HG03342 (cell line): ENCODE measurements around the gene HOXC5.

Experiments used
- ATAC-seq: cut with Tn5 transposase; IDR thresholded peaks from one replicate; pipeline ENCODE4 v1.9.1; 2021; ENCODE audit warnings: mild to moderate bottlenecking, moderate library complexity; ENCODE audit not compliant: unreplicated experiment

The HOXC5 gene

DNA sequence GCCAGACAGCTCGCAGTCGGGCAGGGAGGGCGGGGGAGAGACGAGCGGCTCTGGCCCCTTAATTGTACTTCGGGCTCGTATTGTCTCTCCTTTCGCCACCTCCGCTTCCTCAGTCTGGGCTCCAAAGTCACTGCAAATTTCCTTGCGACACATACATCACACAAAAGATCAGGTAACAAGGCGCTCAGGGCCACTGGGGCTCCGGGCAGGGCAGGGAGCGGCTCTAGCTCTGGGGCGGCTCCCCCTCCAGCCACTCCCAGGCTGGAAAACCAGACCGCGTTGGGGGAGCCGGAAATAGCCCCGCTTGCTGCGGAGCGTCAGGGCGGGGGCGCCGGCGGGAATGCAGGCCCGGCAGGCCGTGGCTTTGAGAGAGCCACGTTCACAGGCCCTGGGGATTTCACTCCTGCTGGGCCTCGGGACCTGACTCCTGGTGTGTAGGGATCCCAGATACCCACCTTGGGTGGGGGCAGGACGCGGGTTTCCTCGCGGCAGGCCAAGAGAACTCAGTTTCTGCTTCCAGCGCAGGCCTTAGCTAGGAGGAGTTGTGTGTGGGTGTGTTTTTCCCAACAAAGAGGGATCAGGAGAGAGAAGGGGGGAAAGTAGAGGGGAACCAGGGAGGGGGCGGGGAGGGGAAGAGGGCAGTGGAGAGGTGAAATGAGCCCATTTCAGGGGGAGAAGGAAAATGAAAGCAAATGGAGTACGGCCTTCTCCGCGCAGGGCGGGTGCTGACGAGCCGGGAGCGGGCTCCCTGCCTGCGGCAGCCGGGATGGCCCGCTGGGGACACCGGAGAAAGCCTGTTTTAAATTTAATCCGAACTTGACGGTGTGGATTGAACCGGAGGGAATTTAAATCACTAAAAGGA lies 37.2 kb upstream of the HOXC5 start:
- no peak for ATAC-seq

DNA sequence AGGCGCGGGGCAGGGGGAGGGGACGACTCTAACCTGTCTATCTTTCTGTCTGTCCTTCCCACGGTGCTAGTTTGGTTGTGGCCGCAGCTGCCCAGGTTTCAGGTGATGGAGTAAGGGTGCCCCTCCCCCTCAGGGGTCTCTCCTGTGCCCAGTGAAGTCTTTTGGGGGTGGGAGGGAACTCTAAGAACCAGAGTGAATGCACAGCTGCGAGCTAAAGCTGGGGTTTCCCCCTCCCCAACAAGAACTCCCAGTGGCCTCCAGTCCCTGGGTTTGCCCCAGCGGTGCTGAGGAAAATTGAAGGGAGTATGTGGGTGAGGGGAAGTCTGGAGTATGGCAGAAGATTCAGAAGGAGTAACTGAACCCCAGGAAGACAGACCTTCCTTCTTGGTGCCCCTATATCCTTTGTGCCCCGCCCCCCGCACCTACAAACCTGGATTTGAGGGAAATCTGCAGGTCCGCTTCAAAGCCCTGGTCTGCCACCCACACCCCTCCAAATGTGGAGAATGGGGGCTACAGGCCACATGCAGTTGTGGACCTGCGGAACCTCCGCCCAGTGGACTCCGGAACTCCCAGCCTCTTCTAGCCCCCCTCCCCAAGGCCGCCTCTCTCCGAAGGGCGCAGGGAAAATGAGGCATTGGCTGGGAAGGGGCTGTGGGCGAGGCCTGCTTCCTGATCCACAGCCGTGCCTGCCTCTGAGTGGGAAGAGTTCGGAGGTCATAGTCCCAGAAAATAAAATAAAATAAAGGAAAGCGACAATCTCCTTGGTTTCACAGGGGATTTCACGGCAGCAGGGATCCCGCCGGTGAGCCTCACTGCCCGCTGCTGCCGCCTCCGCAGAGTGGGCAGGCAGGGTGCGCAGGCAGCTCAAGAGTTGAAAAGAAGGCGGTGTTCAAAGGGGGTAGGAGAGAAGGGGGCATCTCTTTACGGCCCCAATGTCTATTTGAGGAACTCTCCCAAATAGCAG lies 36.3 kb upstream of the HOXC5 start:
- ATAC-seq = no peak

DNA sequence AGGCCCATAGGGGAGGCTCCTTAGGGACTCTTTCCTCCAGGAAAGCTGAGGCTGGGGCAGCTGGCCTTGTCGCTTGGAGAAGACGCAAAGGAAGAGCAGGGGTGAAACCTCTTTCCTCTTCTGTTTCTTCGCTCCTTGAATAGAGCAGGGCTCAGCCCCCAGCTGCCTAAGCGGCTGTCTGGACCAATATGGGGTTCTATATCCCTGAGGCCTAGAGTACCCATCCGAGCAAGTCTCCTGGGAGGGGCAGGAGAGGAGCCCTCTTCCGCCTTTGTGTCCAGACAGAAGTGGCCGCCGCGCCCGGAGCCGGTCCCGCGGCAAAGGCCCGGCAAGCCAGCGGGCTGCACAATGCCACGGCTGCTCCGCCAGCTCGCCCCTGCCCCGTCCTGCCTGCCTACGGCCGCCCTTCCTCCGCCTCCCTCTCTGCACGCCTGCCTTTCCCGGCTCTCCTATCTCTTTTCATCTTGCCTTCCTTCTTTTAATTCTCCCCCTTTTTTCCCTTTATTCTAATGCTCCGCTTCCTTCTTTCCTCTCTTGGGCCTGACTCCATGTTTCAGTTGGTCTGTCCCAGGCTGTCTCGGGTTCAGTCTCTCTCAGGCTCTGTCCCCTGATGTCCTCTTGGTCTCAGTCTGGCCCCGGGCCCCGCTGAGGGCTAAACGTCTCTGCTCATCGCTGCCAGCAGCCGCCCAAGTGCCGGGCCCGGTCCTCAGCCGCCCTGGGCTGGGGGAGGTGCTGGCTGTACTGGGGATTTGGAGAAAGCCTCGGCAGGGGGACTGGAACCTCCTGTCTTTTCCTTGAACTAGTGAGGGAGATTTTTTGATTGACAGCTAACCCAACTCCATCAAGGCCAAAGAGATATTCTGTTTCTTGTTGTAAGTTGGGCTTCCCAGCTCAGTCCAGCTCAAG lies 35.4 kb upstream of the HOXC5 start:
- ATAC-seq = no peak

DNA sequence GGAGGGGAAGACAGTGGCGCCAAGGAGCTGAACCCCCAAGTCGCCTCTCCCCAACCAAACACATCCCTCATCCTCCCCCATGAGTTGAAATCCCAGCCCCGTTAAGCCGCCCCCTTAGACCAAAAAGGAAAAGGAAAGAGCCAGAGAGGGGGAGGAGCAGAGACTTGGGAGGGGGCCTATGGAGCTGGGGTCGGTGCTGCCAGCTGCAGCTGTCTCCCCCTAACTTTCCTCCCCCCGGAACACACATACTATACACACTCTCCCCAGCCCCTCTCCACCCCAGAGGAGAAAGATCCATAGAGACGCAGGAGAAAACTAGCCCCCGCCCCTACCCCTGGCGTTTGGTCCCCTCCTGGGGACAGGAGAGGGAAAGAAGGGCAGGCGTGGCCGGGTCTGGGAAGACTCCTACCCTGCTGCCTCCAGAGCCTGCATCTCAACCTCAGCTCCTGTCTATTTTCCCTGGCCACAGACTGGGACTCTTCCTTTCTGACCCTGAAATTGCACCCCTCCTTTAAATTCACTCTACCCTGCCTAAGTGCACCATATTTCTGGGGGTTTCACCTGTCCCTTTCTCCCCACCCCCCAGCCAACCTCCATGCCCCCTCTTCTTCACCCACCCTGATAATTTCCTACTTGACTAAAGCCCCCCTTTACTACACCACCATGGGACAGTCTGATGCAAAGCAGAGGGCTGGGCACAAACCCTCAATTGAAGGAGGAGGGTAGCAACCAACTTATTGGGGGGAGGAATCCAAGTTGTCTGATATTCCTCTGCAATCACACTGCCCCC lies 34.5 kb upstream of the HOXC5 start:
- ATAC-seq = no peak

DNA sequence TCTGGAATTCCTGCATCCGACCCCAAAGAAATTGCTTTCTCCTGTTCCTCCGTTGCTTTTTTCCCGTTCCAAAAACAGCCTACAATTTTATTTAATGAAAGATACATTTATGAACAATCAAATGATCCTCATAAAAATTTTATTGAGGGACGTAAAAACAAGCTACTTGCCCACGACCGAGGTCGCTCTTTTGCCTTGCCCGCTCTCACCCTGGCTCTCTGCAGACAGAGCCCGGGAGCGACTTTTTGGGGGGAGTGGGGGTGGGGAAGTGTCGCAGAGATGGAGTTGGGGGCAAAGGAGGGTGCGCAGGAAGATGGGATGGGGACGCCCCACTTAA lies 34.0 kb upstream of the HOXC5 start:
- no peak for ATAC-seq

DNA sequence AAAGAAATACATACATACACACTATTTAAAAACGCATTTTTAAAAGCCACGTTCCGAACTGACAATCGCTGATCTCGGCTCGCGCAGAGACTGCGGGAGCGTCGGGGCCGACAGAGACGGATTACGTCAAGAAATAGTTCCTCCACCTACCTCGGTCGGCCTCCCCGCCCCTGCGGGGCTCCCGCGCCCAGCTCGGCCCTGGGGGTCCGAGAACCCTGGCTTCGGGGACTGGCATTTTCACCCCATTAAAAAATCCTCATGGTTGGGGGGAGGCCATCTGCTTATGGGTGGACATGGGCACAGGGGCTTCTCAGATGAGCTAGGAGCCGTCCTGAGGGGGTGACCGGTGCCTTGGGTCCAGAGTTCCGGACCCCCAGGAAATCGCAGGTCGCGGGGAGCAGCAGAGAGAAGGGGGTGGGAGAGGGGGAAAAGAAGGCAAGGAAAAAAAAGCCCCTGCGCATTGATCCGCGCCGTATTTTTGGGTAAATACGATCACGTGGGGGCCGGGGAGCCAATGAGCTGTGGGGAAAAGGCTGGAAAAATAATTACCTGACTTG lies 33.2 kb upstream of the HOXC5 start:
- no peak for ATAC-seq

DNA sequence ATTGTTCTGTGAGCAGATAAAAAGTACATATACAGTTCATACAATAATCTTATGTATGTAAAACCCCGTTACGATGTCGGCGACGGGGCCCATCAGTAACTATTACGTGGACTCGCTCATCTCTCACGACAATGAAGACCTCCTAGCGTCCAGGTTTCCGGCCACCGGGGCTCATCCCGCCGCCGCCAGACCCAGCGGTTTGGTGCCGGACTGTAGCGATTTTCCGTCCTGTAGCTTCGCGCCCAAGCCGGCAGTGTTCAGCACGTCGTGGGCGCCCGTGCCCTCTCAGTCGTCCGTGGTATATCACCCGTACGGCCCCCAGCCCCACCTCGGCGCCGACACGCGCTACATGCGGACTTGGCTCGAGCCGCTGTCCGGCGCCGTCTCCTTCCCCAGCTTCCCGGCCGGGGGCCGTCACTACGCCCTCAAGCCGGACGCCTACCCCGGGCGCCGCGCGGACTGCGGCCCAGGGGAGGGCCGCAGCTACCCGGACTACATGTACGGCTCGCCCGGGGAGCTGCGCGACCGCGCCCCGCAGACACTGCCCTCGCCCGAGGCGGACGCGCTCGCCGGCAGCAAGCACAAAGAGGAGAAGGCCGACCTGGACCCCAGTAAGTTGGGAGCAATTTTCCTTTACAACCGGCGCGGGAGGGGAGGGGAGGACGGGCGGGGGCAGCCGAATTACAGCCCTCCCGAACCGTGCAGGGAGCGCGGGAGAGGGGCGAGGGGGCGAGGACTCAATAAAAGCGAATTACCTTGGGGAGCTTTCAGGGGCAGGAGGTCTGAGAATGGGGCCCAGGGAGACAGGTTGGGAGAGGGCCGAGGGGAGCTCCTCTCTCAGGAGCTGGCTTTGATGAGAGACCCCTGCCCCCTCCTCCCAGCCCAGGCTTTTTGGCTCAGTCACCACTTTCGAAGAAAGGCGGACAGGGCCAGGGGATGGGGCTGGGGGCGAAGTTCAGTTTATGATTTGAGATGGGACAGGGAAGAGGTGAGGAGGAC lies 32.4 kb upstream of the HOXC5 start, which contains the start of gene HOXC9:
HOXC9 (plus strand) TSS at position 46 of the 999 bp plus-strand sequence; CDS start at position 74, 28 bp downstream.
- no peak for ATAC-seq

DNA sequence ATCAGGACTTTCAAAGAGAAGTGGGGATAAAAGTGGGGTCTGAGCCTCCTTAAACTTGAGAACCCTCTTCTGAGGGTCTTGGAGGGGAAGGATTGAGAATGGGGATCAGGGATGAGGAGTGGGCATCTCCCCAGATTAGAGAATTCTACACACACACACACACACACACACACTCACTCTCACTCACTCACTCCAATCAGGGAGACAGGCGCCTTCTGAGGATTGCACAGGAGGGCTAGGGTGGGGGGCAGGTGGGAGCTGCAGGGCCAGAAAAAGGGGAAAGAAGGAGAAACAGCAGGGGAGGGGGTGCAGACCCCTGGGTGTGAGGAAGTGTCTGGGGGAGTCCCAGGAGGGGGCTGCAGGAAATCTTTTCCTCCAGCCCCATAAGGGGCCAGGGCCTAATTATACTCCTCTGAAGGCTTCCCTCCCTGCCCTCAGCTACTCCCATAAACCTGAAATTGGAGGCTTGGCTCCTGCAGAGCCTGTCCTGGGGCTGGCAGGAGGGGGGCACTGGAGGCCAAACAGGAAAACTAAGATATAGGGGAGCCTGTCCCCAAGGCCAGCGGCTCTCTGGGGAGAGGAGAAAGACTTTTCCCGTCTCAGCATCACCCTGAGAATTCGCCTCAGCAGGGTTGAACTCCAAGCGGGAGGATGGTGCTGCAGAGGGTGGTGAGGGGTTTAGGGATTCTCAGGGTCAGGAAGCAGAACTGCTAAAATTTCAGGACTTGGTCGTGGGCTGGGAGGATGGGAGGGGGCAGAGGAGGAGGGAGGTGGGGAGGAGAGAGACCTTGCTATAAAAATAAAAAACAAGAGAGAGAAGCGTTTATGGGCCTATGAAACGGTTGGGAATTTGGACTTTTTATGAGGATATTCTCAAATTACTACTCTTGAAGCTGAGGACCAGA lies 31.3 kb upstream of the HOXC5 start:
- no peak for ATAC-seq

DNA sequence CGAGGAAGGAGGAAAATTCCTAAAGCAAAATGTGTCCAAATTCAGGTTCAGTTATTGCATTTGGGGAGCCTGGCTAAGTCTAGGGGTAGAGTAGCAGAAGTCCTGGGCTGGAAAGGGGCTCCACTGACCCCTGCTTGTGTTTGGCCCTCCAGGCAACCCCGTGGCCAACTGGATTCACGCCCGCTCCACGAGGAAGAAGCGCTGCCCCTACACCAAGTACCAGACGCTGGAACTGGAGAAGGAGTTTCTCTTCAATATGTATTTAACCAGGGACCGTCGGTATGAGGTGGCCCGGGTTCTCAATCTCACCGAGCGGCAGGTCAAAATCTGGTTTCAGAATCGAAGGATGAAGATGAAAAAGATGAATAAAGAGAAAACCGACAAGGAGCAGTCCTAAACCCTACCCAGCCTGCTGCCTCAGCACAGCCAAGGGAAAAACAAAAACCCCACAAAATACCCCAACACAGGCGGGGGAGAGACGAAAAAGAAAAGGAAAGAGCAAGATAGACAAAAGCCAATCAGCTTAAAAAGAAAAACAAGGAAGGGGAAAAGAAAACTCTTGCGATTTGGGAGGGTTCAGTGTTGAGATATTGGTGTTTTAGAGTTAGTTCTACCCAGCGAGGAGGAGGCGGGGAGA lies 30.5 kb upstream of the HOXC5 start:
- ATAC-seq = no peak

DNA sequence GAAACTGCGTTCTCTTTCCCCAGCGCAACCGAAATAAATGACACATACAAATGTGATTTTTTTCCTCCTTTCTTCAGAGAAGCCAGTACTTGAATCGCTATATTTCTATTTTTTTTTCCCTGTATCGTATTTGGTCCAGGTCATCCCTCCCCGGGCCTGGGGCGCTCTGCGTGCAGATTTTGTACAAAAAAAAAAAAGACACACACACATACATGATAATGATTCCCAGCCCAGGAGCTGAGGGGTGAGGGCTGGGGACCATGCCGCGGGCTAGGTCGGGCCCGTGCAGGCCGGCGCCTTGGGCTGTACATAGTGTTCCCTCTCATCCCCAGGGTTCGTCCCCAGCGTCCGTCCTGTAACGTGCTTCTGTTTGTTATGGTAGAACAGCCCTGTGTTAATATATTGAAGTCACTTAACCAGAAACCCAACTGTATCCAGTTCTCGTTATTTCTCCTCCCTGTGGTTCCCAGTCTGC lies 29.9 kb upstream of the HOXC5 start:
- no peak for ATAC-seq

DNA sequence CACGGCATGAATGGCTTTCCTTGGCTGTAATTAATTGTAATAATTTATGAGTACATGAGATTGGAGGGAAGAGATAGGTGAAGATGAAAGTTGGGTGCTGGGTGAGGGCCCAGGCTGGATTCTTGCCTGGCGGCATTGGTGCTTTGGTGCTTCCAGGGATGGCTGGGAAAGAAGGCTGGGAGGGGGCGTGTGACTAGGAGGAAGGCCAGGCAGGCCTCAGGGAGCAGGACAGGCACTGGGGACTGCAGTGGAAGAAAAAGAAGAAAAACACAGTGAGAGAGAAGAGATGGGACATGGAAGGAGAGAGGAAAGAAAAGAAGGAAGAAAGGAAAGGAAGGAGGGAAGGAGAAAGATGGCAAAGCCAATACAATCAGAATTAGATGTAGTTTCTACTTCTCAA lies 29.2 kb upstream of the HOXC5 start:
- ATAC-seq = no peak

DNA sequence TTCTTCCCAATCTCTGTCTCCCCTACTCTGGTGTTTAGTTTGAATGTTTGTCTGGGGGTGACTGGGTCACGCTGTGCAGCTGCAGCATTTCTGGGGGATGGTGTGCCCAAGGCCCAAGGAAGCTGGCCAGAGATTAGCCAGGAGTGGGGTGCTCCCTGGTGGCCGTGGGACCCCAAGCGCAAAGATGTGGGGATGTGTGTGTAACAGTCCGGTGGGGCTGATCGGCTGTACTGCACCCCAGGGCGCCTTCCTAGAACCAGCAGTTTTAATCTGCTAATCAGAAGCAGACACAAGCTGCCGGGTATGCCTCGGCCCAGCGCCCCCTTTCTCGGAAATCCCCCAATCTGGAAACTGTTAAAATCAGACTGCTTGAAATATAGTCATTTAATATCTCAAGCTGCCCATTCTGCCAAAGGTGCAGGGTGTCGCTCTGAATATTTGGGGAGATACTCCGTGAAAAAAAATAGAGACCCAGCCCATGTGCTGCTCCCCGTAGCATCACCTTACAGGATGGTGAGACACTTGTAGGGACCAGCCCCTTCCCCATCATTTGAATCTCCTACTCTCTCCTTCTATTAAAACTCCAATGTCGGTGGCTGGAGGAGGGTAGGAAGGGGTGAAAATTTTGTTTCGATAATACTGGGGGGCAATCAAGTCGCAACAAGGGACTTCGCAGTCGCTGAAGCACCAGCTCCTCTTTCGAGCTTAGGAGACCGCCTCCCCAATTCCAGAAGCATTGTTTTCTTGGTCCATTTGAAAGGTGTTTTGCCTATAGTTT lies 28.6 kb upstream of the HOXC5 start:
- no peak for ATAC-seq

DNA sequence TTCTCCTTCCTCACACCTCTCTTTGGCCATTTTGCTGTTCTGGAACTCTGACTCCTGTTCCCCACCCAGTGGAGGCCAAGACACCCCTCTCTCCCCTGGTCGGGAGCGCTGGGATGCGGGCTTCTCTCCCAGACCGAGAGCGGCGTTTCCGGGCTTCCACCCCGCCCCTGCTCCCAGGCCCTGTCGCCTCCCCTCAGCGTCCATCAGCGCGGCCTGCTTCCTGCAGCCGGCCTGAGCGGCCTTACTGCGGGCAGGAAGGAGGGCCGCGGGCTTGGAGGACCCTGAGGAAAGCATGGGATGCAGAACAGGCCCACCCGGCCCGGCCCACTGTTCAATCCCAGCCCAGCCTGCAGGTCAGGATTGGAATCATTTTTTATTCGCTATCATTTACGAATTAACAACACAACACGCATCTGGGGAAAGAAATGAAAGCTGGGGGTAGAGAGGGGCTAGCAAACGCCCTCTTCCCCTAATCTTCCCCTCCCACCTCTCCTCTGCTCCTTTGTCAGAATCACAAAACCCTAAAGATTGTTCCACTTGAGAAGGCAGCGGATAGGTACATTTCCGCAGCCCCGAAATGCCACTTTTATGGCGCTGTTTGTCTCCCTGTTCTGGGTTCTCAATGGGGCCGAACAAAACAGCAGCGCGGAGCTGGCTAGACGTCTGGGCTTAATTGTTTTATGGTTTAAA lies 27.9 kb upstream of the HOXC5 start:
- ATAC-seq = no peak

DNA sequence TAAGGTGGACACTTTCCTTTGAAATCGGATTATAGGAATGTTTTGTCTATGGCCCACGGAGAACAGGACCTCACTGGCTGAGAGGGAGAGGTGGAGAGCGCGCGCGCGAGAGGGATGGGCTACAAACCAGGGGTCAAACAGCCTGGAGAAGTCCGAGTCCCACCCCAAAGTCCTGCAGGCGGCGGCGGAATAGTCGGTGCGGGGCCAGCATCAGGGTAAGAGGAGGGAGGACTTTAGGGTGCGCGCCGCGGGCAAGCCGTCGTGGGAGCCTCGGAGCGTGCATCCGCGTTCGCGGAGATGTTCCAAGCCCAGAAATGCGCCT lies 27.4 kb upstream of the HOXC5 start:
- ATAC-seq = no peak

DNA sequence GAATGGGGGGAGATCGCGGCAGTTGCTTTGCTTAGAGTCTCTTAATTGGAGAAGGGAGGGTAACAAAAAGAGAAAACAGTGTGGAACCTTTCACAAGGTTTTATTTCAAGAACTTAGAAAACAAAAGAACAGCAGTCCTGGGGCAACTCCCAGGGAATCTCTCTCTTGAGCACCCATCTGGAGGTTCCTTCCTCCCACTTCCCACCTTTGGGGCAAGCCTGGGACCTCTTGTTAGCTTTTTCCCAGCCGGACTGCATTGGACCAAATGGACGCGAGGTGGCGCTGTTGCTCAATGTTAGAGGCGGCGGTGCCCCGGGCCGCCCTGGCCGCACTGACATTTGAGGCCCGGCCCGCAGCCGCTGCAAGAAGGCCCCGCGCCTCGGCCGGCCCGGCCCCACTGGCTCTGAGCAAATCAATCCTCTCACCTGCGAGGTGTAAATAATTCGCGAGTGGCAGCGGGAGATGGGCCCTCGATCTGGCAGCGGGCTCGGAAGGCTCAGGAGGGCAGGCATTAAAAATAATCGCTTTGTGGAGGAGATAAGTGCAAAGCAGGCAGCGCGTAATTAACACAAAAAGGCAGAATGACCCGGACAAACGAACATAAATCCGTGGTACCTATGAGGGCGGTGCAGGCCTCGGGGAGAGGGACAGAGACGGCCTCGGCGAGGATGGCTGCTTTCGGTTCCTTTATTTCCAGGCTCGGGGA lies 26.8 kb upstream of the HOXC5 start:
- ATAC-seq = no peak
